A549 (cell line): ENCODE results near the gene TRAM2. TPM values are rescaled to one million over a fixed set of nuclear protein-coding genes. Genes with fewer than 3 reads are reported as not detected.

Source experiments
- ATAC-seq, 2 experiments: fragments of 200-7000 bp in 1 of 2; fragments of >200 bp in 1 of 2; cut with Nextera tagmentation in 1 of 2; cut with Tn5 transposase in 1 of 2; 3 replicates each; pipeline versions ENCODE4 v1.8.0 to v1.9.1; 2018 to 2020; ENCODE audit warnings: mild to moderate bottlenecking in 1 of 2, moderate library complexity in 1 of 2
- CTCF ChIA-PET: fragments of 300-600 bp; sonication (Branson Sonifier 250); formaldehyde crosslinking; extraction: SDS; loops from one replicate; lab custom pipeline; 2021; ENCODE audit warnings: antibody characterized with exemption, inconsistent platforms; lab: Yijun Ruan, JAX
- POLR2A ChIA-PET: fragments of 350-600 bp; formaldehyde crosslinking; extraction: SDS; loops from one replicate; lab custom pipeline; 2021; ENCODE audit warnings: antibody characterized with exemption, inconsistent platforms; lab: Yijun Ruan, JAX
- DNase-seq, 2 experiments: peaks; one replicate each; pipeline versions ENCODE4 v3.0.0 to v3.0.0-alpha.2; 2011 to 2016; ENCODE audit warnings: low read depth in 1 of 2, low spot score in 1 of 2
- FAIRE-seq: peaks from 2 replicates; lab custom pipeline; 2011; peaks lifted over from hg19 to GRCh38; lab: Jason Lieb, UNC
- H3K27ac ChIP-seq, 2 experiments: fragments of >200 bp; sonication (Bioruptor Twin); formaldehyde crosslinking; 3 replicates each; pipeline ENCODE4 v1.5.1; 2016 to 2017
- H3K4me1 ChIP-seq: fragments of >200 bp; sonication (Bioruptor Twin); formaldehyde crosslinking; 3 replicates; pipeline ENCODE4 v1.6.1; 2016
- H3K4me2 ChIP-seq: fragments of >200 bp; sonication (Bioruptor Twin); formaldehyde crosslinking; 3 replicates; pipeline ENCODE4 v1.6.1; 2016
- H3K4me3 ChIP-seq: fragments of >200 bp; sonication (Bioruptor Twin); formaldehyde crosslinking; 3 replicates; pipeline ENCODE4 v1.5.1; 2016
- H3K9me3 ChIP-seq: fragments of >200 bp; sonication (Bioruptor Twin); formaldehyde crosslinking; 3 replicates; pipeline ENCODE4 v1.6.1; 2016
- ATOH8 ChIP-seq: fragments of 250-450 bp; sonication (Bioruptor Pico); IDR thresholded peaks from 2 replicates; pipeline ENCODE4 v1.5.0; 2020; ENCODE audit warnings: low read depth, mild to moderate bottlenecking, moderate library complexity
- CBX8 ChIP-seq: fragments of 200-600 bp; sonication (generic); IDR thresholded peaks from 2 replicates; pipeline ENCODE4 v1.6.1; 2016
- CEBPB ChIP-seq, 2 experiments: fragments of >200 bp in 1 of 2; sonication (Bioruptor Twin) in 1 of 2; formaldehyde crosslinking in 1 of 2; IDR thresholded peaks; 2 replicates each; pipeline ENCODE4 v1.6.1; 2012 to 2016
- CHD2 ChIP-seq: fragments of 150-350 bp; IDR thresholded peaks from 2 replicates; pipeline ENCODE4 v1.6.1; 2014; ENCODE audit warnings: low read length; ENCODE audit not compliant: partially characterized antibody
- E2F6 ChIP-seq: IDR thresholded peaks from 2 replicates; pipeline ENCODE4 v1.6.1; 2012; ENCODE audit warnings: low read depth, borderline replicate concordance
- ELK1 ChIP-seq: fragments of 150-350 bp; IDR thresholded peaks from 2 replicates; pipeline ENCODE4 v1.6.1; 2014; ENCODE audit warnings: low read depth, mild to moderate bottlenecking, low read length
- FOSB ChIP-seq: fragments of 250-450 bp; sonication (Bioruptor Pico); IDR thresholded peaks from 2 replicates; pipeline ENCODE4 v1.5.0; 2020; ENCODE audit warnings: mild to moderate bottlenecking, moderate library complexity
- FOSL2 ChIP-seq, 2 experiments: fragments of 450-650 bp in 1 of 2; fragments of >200 bp in 1 of 2; sonication (Bioruptor Twin) in 1 of 2; formaldehyde crosslinking; IDR thresholded peaks; 2 replicates each; pipeline versions ENCODE4 v1.5.0 to v1.6.1; 2016 to 2020; ENCODE audit warnings: mild to moderate bottlenecking in 1 of 2, moderate library complexity in 1 of 2
- FOXS1 ChIP-seq: fragments of 250-450 bp; sonication (Bioruptor Pico); IDR thresholded peaks from 2 replicates; pipeline ENCODE4 v1.5.0; 2020; ENCODE audit warnings: mild to moderate bottlenecking, moderate library complexity
- HMGXB4 ChIP-seq: fragments of 250-450 bp; sonication (Bioruptor Pico); IDR thresholded peaks from 2 replicates; pipeline ENCODE4 v1.5.0; 2021; ENCODE audit warnings: mild to moderate bottlenecking, moderate library complexity, borderline replicate concordance
- HOXA7 ChIP-seq: fragments of 250-450 bp; sonication (Bioruptor Pico); IDR thresholded peaks from 2 replicates; pipeline ENCODE4 v1.5.0; 2020; ENCODE audit warnings: mild to moderate bottlenecking, moderate library complexity
- HOXB5 ChIP-seq: fragments of 250-450 bp; sonication (Bioruptor Pico); IDR thresholded peaks from 2 replicates; pipeline ENCODE4 v1.5.0; 2020; ENCODE audit warnings: mild to moderate bottlenecking, moderate library complexity
- JUN ChIP-seq, 2 experiments: fragments of >200 bp; sonication (Bioruptor Twin); formaldehyde crosslinking; IDR thresholded peaks; 2 replicates in 1 of 2; 3 replicates in 1 of 2; pipeline ENCODE4 v1.6.1; 2016 to 2017
- JUNB ChIP-seq: fragments of >200 bp; sonication (Bioruptor Twin); formaldehyde crosslinking; IDR thresholded peaks from 2 replicates; pipeline ENCODE4 v1.6.1; 2016
- KDM1A ChIP-seq: fragments of 200-600 bp; sonication (generic); IDR thresholded peaks from 2 replicates; pipeline ENCODE4 v1.6.1; 2016; ENCODE audit warnings: low read depth, mild to moderate bottlenecking
- MAX ChIP-seq: IDR thresholded peaks from 2 replicates; pipeline ENCODE4 v1.6.1; 2012
- MAZ ChIP-seq: fragments of 150-350 bp; IDR thresholded peaks from 2 replicates; pipeline ENCODE4 v1.6.1; 2014; ENCODE audit warnings: antibody characterized with exemption, low read depth, low read length, borderline replicate concordance
- MYC ChIP-seq: IDR thresholded peaks from 2 replicates; pipeline ENCODE4 v1.6.1; 2012; ENCODE audit warnings: mild to moderate bottlenecking, inconsistent platforms, low read length, improper control_type of control experiment, borderline replicate concordance
- NR3C1 ChIP-seq: fragments of >200 bp; sonication (Bioruptor Twin); formaldehyde crosslinking; IDR thresholded peaks from 3 replicates; pipeline ENCODE4 v1.6.1; 2017
- POLR2A ChIP-seq: IDR thresholded peaks from 2 replicates; pipeline ENCODE4 v1.6.1; 2012; ENCODE audit warnings: mild to moderate bottlenecking, low read length
- POLR2AphosphoS2 ChIP-seq: conservative IDR thresholded peaks from 2 replicates; pipeline ENCODE4 v1.6.1; 2012; ENCODE audit warnings: low read length, improper control_type of control experiment, inconsistent platforms
- SREBF2 ChIP-seq: fragments of 450-650 bp; IDR thresholded peaks from 2 replicates; pipeline ENCODE4 v1.6.1; 2014; ENCODE audit warnings: mild to moderate bottlenecking, moderate library complexity
- TP53 ChIP-seq: fragments of 250-450 bp; sonication (Bioruptor Pico); IDR thresholded peaks from 2 replicates; pipeline ENCODE4 v1.5.0; 2021; ENCODE audit warnings: mild to moderate bottlenecking, moderate library complexity
- ZNF302 ChIP-seq: fragments of 250-450 bp; sonication (Bioruptor Pico); IDR thresholded peaks from 2 replicates; pipeline ENCODE4 v1.9.0; 2021; ENCODE audit warnings: inconsistent platforms, mild to moderate bottlenecking, moderate library complexity
- ZSCAN20 ChIP-seq: fragments of 250-450 bp; sonication (Bioruptor Pico); IDR thresholded peaks from 2 replicates; pipeline ENCODE4 v1.8.0; 2022; ENCODE audit warnings: mild to moderate bottlenecking, moderate library complexity
- WGBS: methylation state at CpG from one replicate; pipeline ENCODE4 v1.1.6; 2017; ENCODE audit errors: missing lambda C conversion rate; 5-methylcytosine and 5-hydroxymethylcytosine counted together
- polyA plus RNA-seq, 4 experiments: library from polyadenylated mRNA; depleted of rRNA in 3 of 4; stranded (reverse); fragments of >200 nt; fragmentation: RNase III in 1 of 4; extraction: RNeasy Plus Mini Kit Qiagen cat#74134 plus additional on column Dnase treatment in 1 of 4; gene quantifications; 2 replicates in 3 of 4; 3 replicates in 1 of 4; pipeline ENCODE4 v1.2.3, GENCODE V29; 2011 to 2017

TRAM2 gene
- polyA plus RNA-seq, 2 of the 4 experiments (the other 2 are of a cell fraction): 16.4 to 25.4 TPM

GRCh38 chr6:52547647-52548352, 29.1 kb downstream of the TRAM2 start:
- Histone ChIP-seq H3K4me2 (peak overlapping the region; percentile 27; the same call in 2 of the 3 replicates), H3K9me3 (no peaks in the 10 kb centered on the region), H3K4me1 (peaks cover 93% of the 10 kb centered on the region), H3K27ac (peak overlapping the region in 1 of 2 experiments; percentile 11; a peak in 1 of 6 replicates), H3K4me3 (no peak overlapping the region)
- CTCF ChIA-PET: interaction anchor here (1.0 to 1.2 kb wide), 2 partner anchors 116 to 136 kb away, joined by 3 read pairs; no protein-coding TSS in a partner anchor
- 65% methylated on average over 7 of the region's 9 CpGs for WGBS
- POLR2A ChIA-PET: no interaction called here
- FAIRE-seq: no peak
- TF ChIP-seq FOXS1 (CRISPR knock-in tag) (no peak), JUNB (no peak)
- TF ChIP-seq, all 56 proteins: peak for 0
- ATAC-seq (no peak), DNase-seq (no peak)

GRCh38 chr6:52546678-52547077, 30.2 kb downstream of the TRAM2 start:
- Histone ChIP-seq H3K9me3 (no peaks in the 10 kb centered on the region), H3K4me2 (0 out of 3 replicates have a peak overlapping the region, but pooled peaks have one; percentile 27), H3K27ac (peak overlapping the region in 1 of 2 experiments; percentile 85; a peak in 2 of 6 replicates), H3K4me3 (no peak overlapping the region), H3K4me1 (peaks cover 92% of the 10 kb centered on the region)
- CTCF ChIA-PET: no interaction called here
- DNase-seq (no peak), ATAC-seq (no peak), FAIRE-seq (no peak)
- WGBS: 96% methylated on average over 3 of the region's 3 CpGs
- POLR2A ChIA-PET: no interaction called here
- TF ChIP-seq JUNB: no peak
- TF ChIP-seq MYC: no peak
- TF ChIP-seq FOSL2 (IDR thresholded peaks at IDR 0.05): no peak
- no peak for TF ChIP-seq FOSL2 (CRISPR knock-in tag; IDR thresholded peaks at IDR 0.05)
- no peak for TF ChIP-seq HMGXB4 (CRISPR knock-in tag)
- TF ChIP-seq TP53 (CRISPR knock-in tag): no peak
- no peak for TF ChIP-seq KDM1A
- TF ChIP-seq CBX8: no peak

GRCh38 chr6:52546192-52546591, 30.7 kb downstream of the TRAM2 start:
- H3K4me1 ChIP-seq: peaks cover 87% of the 10 kb centered on the region
- CTCF ChIA-PET: no interaction called here
- no peaks in the 10 kb centered on the region for H3K9me3 ChIP-seq
- H3K4me2 ChIP-seq: no peak overlapping the region
- no peak for DNase-seq
- H3K27ac ChIP-seq: peak overlapping the region in 1 of 2 experiments; percentile 85; a peak in 4 of 6 replicates
- FAIRE-seq: no peak
- H3K4me3 ChIP-seq: no peak overlapping the region
- ATAC-seq: no peak
- POLR2A ChIA-PET: no interaction called here
- TF ChIP-seq CHD2 (no peak), FOSB (CRISPR knock-in tag) (no peak), JUN (IDR thresholded peaks at IDR 0.05) (no peak), FOXS1 (CRISPR knock-in tag) (no peak), CEBPB (IDR thresholded peaks at IDR 0.05) (no peak), ZSCAN20 (no peak), NR3C1 (no peak), FOSL2 (IDR thresholded peaks at IDR 0.05) (no peak), FOSL2 (CRISPR knock-in tag; IDR thresholded peaks at IDR 0.05) (no peak), POLR2A (no peak)
- 94% methylated on average over 1 of the region's 1 CpG for WGBS

- Histone ChIP-seq H3K4me1 (peaks cover 86% of the 10 kb centered on the region), H3K4me2 (peak overlapping the region; percentile 82), H3K4me3 (no peak overlapping the region), H3K27ac (peak overlapping the region; percentile 80 to 85), H3K9me3 (no peaks in the 10 kb centered on the region)
- 86% methylated on average over 6 of the region's 6 CpGs for WGBS
- ChIA-PET CTCF (no interaction called here), POLR2A (no interaction called here)
- FAIRE-seq (no peak), DNase-seq (no peak), ATAC-seq (no peak)
- no peak for TF ChIP-seq MAX
- TF ChIP-seq HOXB5 (CRISPR knock-in tag): no peak
- no peak for TF ChIP-seq SREBF2
- no peak for TF ChIP-seq ELK1
- TF ChIP-seq POLR2AphosphoS2: no peak
- no peak for TF ChIP-seq ZSCAN20
- no peak for TF ChIP-seq E2F6
- no peak for TF ChIP-seq JUNB
- no peak for TF ChIP-seq ATOH8 (CRISPR knock-in tag)
- no peak for TF ChIP-seq MYC
- no peak for TF ChIP-seq MAZ
- TF ChIP-seq ZNF302: no peak
- no peak for TF ChIP-seq HOXA7 (CRISPR knock-in tag)
Observed at GRCh38 chr6:52545406-52546119, 31.3 kb downstream of the TRAM2 start.
